GM19438 (cell line): Measurements from ENCODE around the gene DIO2.

Experiments used
- ATAC-seq: cut with Tn5 transposase; IDR thresholded peaks from one replicate; pipeline ENCODE4 v1.9.1; 2021; ENCODE audit warnings: low read depth; ENCODE audit not compliant: unreplicated experiment

Gene DIO2

GRCh38 chr14:80211153-80212022 is at the start of gene DIO2:
Gene DIO2 (minus strand): TSS chr14:80211504. CDS start chr14:80211472, 32 bp downstream.
- no peak for ATAC-seq

- ATAC-seq: no peak
Observed at GRCh38 chr14:80260645-80261044, 49.3 kb upstream of the DIO2 start.

GRCh38 chr14:80239631-80240030 is 28.3 kb upstream of the DIO2 start:
- ATAC-seq: no peak

GRCh38 chr14:80237143-80237542 is 25.8 kb upstream of the DIO2 start:
- no peak for ATAC-seq

- ATAC-seq: no peak
Observed at GRCh38 chr14:80233470-80234089, 22.3 kb upstream of the DIO2 start.

- no peak for ATAC-seq
Observed at GRCh38 chr14:80231702-80232101, 20.4 kb upstream of the DIO2 start.

- ATAC-seq: no peak
Observed at GRCh38 chr14:80223696-80224465, 12.6 kb upstream of the DIO2 start.

- ATAC-seq: no peak
Observed at GRCh38 chr14:80216818-80217217, 5.5 kb upstream of the DIO2 start.

- no peak for ATAC-seq
Observed at GRCh38 chr14:80215756-80216581, 4.7 kb upstream of the DIO2 start.

- ATAC-seq: no peak
Observed at GRCh38 chr14:80215081-80215480, 3.8 kb upstream of the DIO2 start.

GRCh38 chr14:80213602-80214001 is 2.3 kb upstream of the DIO2 start:
- ATAC-seq: peak; percentile 64

GRCh38 chr14:80212023-80212397 is 706 bp upstream of the DIO2 start:
- ATAC-seq: no peak

GRCh38 chr14:80208461-80208860 is 2.8 kb downstream of the DIO2 start:
- no peak for ATAC-seq

GRCh38 chr14:80206351-80207080 is 4.8 kb downstream of the DIO2 start:
- ATAC-seq: no peak

GRCh38 chr14:80202888-80203562 is 8.3 kb downstream of the DIO2 start:
- no peak for ATAC-seq

GRCh38 chr14:80200093-80200492 is 11.2 kb downstream of the DIO2 start:
- ATAC-seq: no peak

GRCh38 chr14:80188571-80188970 is 22.7 kb downstream of the DIO2 start:
- ATAC-seq: no peak

GRCh38 chr14:80186301-80186800 is 25.0 kb downstream of the DIO2 start:
- ATAC-seq: no peak

- no peak for ATAC-seq
Observed at GRCh38 chr14:80176893-80177292, 34.4 kb downstream of the DIO2 start.
